ENCODE measurements around the gene PTPRN2. TPM values are rescaled to one million over a fixed set of nuclear protein-coding genes. Genes with fewer than 3 reads are reported as not detected.

Gene PTPRN2
- total and polyA plus RNA-seq, 2 of the 13 experiments (the other 11 are each of a cell fraction or from before 2014, with no cell fraction given), result 2.5 to 24.2 TPM

GRCh38 chr7:157622000-157622399 is 965.6 kb downstream of the PTPRN2 start:
- BruUV-seq (replicated peaks), result no TSS peak
- Histone ChIP-seq H3K4me2 (ENCODE audit: low read depth, low read length) (no peak overlapping the region), H3K9me3 (ENCODE audit: low read length) (no peaks in the 10 kb centered on the region), H3K27me3 (ENCODE audit: control insufficient read depth in 1 of 2, insufficient read depth in 2 of 2, low read length in 2 of 2) (peaks cover 0 to 61% of the 10 kb centered on the region in 2 experiments; a peak in 3 of 5 replicates), H3K79me2 (ENCODE audit: insufficient read depth, low read length) (no peaks in the 10 kb centered on the region), H3K4me3 (replicated peaks in 1 of 3; ENCODE audit: insufficient read depth in 1 of 3, low read depth in 2 of 3, low read length in 3 of 3) (no peak overlapping the region), H3K27ac (ENCODE audit: extremely low read length, insufficient read depth, low read length) (no peak overlapping the region), H3K36me3 (replicated peaks in 1 of 2; ENCODE audit: control insufficient read depth in 1 of 2, insufficient read depth in 2 of 2, low read length in 2 of 2) (no peaks in the 10 kb centered on the region), H3K4me1 (ENCODE audit: insufficient read depth, low read length) (no peaks in the 10 kb centered on the region), H4K20me1 (ENCODE audit: insufficient read depth, low read length) (no peaks in the 10 kb centered on the region), H2AFZ (ENCODE audit: low read length) (no peak overlapping the region), H3K9ac (ENCODE audit: insufficient read depth, low read depth, low read length) (no peak overlapping the region)
- TF ChIP-seq PITX1 (CRISPR knock-in tag; IDR thresholded peaks at IDR 0.05) (no peak), SAP130 (CRISPR knock-in tag; IDR thresholded peaks at IDR 0.05; ENCODE audit: low read depth) (no peak), SNAI1 (CRISPR knock-in tag; IDR thresholded peaks at IDR 0.05; ENCODE audit: borderline replicate concordance) (no peak), HMGA1 (CRISPR knock-in tag; conservative IDR thresholded peaks at IDR 0.05) (no peak), CBX2 (IDR thresholded peaks at IDR 0.05; ENCODE audit: low read depth, low read length) (no peak), CBX2 (CRISPR knock-in tag; IDR thresholded peaks at IDR 0.05; ENCODE audit: low read depth) (no peak), THYN1 (CRISPR knock-in tag; IDR thresholded peaks at IDR 0.05; ENCODE audit: borderline replicate concordance, low read depth) (no peak), FIP1L1 (IDR thresholded peaks at IDR 0.05; ENCODE audit: borderline replicate concordance, insufficient read depth, low read depth, low read length) (no peak), RELA (CRISPR knock-in tag; IDR thresholded peaks at IDR 0.05) (no peak), NFKBIZ (CRISPR knock-in tag; IDR thresholded peaks at IDR 0.05) (no peak), ZSCAN12 (CRISPR knock-in tag; IDR thresholded peaks at IDR 0.05) (no peak), ATM (IDR thresholded peaks at IDR 0.05; ENCODE audit: borderline replicate concordance) (no peak), RNF2 (conservative IDR thresholded peaks at IDR 0.05; ENCODE audit: low read depth) (no peak), SNRNP70 (IDR thresholded peaks at IDR 0.05; ENCODE audit: low read depth, low read length) (no peak), HOXA5 (CRISPR knock-in tag; IDR thresholded peaks at IDR 0.05) (no peak), ATF7-NPFF (CRISPR knock-in tag; IDR thresholded peaks at IDR 0.05; ENCODE audit: low read depth) (no peak), KAT7 (CRISPR knock-in tag; IDR thresholded peaks at IDR 0.05; ENCODE audit: borderline replicate concordance) (no peak), PAF1 (CRISPR knock-in tag; IDR thresholded peaks at IDR 0.05) (no peak)
- TF ChIP-seq, protein P1, sequence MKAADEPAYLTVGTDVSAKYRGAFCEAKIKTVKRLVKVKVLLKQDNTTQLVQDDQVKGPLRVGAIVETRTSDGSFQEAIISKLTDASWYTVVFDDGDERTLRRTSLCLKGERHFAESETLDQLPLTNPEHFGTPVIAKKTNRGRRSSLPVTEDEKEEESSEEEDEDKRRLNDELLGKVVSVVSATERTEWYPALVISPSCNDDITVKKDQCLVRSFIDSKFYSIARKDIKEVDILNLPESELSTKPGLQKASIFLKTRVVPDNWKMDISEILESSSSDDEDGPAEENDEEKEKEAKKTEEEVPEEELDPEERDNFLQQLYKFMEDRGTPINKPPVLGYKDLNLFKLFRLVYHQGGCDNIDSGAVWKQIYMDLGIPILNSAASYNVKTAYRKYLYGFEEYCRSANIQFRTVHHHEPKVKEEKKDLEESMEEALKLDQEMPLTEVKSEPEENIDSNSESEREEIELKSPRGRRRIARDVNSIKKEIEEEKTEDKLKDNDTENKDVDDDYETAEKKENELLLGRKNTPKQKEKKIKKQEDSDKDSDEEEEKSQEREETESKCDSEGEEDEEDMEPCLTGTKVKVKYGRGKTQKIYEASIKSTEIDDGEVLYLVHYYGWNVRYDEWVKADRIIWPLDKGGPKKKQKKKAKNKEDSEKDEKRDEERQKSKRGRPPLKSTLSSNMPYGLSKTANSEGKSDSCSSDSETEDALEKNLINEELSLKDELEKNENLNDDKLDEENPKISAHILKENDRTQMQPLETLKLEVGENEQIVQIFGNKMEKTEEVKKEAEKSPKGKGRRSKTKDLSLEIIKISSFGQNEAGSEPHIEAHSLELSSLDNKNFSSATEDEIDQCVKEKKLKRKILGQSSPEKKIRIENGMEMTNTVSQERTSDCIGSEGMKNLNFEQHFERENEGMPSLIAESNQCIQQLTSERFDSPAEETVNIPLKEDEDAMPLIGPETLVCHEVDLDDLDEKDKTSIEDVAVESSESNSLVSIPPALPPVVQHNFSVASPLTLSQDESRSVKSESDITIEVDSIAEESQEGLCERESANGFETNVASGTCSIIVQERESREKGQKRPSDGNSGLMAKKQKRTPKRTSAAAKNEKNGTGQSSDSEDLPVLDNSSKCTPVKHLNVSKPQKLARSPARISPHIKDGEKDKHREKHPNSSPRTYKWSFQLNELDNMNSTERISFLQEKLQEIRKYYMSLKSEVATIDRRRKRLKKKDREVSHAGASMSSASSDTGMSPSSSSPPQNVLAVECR (CRISPR knock-in tag; IDR thresholded peaks at IDR 0.05; ENCODE audit: borderline replicate concordance), result no peak
- TF ChIP-seq, protein P2, sequence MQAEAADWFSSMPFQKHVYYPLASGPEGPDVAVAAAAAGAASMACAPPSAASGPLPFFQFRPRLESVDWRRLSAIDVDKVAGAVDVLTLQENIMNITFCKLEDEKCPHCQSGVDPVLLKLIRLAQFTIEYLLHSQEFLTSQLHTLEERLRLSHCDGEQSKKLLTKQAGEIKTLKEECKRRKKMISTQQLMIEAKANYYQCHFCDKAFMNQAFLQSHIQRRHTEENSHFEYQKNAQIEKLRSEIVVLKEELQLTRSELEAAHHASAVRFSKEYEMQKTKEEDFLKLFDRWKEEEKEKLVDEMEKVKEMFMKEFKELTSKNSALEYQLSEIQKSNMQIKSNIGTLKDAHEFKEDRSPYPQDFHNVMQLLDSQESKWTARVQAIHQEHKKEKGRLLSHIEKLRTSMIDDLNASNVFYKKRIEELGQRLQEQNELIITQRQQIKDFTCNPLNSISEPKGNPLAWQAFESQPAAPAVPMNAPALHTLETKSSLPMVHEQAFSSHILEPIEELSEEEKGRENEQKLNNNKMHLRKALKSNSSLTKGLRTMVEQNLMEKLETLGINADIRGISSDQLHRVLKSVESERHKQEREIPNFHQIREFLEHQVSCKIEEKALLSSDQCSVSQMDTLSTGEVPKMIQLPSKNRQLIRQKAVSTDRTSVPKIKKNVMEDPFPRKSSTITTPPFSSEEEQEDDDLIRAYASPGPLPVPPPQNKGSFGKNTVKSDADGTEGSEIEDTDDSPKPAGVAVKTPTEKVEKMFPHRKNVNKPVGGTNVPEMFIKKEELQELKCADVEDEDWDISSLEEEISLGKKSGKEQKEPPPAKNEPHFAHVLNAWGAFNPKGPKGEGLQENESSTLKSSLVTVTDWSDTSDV (CRISPR knock-in tag; IDR thresholded peaks at IDR 0.05), result no peak
- in situ Hi-C loops (cut with HindIII; ENCODE audit: extremely low pct_ligation_motif_present, low pct_unique_long_range_greater_than_20kb), result no loop called here
- POLR2A ChIA-PET, result no interaction called here
- CTCF ChIA-PET (ENCODE audit: low intra/inter-chr PET ratio, low total read pairs), result no interaction called here
- intact Hi-C loops (cut with micrococcal nuclease; ENCODE audit: unreplicated experiment), result no loop called here
- WGBS (ENCODE audit: low lambda C conversion rate), result 68% methylated on average over 10 of the region's 11 CpGs
- no peak for FAIRE-seq
- DNase-seq (ENCODE audit: low spot score), result no peak
- ATAC-seq, result no peak
